ENCODE data around the gene CSMD2. TPM values are rescaled to one million over a fixed set of nuclear protein-coding genes. Genes with fewer than 3 reads are reported as not detected.

The CSMD2 gene
- total RNA-seq, 6 donors from 2014 or later: 0.39 to 1.0 (median 0.52) TPM

GRCh38 chr1:33686551-33686950 lies 478.5 kb downstream of the CSMD2 start:
- no peak for ATAC-seq (ENCODE audit: low FRiP score in 2 of 2)
- Histone ChIP-seq H3K4me3 (no peak overlapping the region), H3K36me3 (no peaks in the 10 kb centered on the region), H3K4me1 (no peaks in the 10 kb centered on the region), H3K27ac (no peak overlapping the region), H3K9me3 (no peaks in the 10 kb centered on the region), H3K27me3 (no peaks in the 10 kb centered on the region)
- TF ChIP-seq EP300 (IDR thresholded peaks at IDR 0.05) (no peak), POLR2A (IDR thresholded peaks at IDR 0.05) (no peak), POLR2AphosphoS5 (IDR thresholded peaks at IDR 0.05) (no peak), CTCF (IDR thresholded peaks at IDR 0.05) (no peak)
- 89% methylated on average over 1 of the region's 1 CpG; no CpG with 5 or more reads in 1 of the 2 donors for WGBS, 2 donors
- DNase-seq: no peak

- DNase-seq (no peak), ATAC-seq (ENCODE audit: low FRiP score in 2 of 2) (no peak)
- Histone ChIP-seq H3K4me1 (no peaks in the 10 kb centered on the region), H3K27ac (no peak overlapping the region), H3K27me3 (no peaks in the 10 kb centered on the region), H3K4me3 (no peak overlapping the region), H3K36me3 (no peaks in the 10 kb centered on the region), H3K9me3 (no peaks in the 10 kb centered on the region)
- TF ChIP-seq POLR2AphosphoS5 (IDR thresholded peaks at IDR 0.05) (no peak), POLR2A (IDR thresholded peaks at IDR 0.05) (no peak), CTCF (IDR thresholded peaks at IDR 0.05) (no peak), EP300 (IDR thresholded peaks at IDR 0.05) (no peak)
- 52 to 55% methylated on average over 5 of the region's 5 CpGs for WGBS, 2 donors
Measured at GRCh38 chr1:33685256-33685655, 479.8 kb downstream of the CSMD2 start.

GRCh38 chr1:33684396-33685179 lies 480.4 kb downstream of the CSMD2 start:
- Histone ChIP-seq H3K27ac (no peak overlapping the region), H3K4me3 (no peak overlapping the region), H3K4me1 (no peaks in the 10 kb centered on the region), H3K9me3 (no peaks in the 10 kb centered on the region), H3K27me3 (no peaks in the 10 kb centered on the region), H3K36me3 (no peaks in the 10 kb centered on the region)
- 71 to 78% methylated on average over 9 of the region's 9 CpGs for WGBS, 2 donors
- DNase-seq: no peak
- no peak for ATAC-seq (ENCODE audit: low FRiP score in 2 of 2)
- no peak for TF ChIP-seq EP300 (IDR thresholded peaks at IDR 0.05)
- no peak for TF ChIP-seq POLR2AphosphoS5 (IDR thresholded peaks at IDR 0.05)
- no peak for TF ChIP-seq CTCF (IDR thresholded peaks at IDR 0.05)
- no peak for TF ChIP-seq POLR2A (IDR thresholded peaks at IDR 0.05)

- 56 to 80% methylated on average over 1 to 2 of the region's 2 CpGs for WGBS, 2 donors
- H3K4me3 ChIP-seq: no peak overlapping the region
- no peak for TF ChIP-seq EP300 (IDR thresholded peaks at IDR 0.05)
- TF ChIP-seq POLR2AphosphoS5 (IDR thresholded peaks at IDR 0.05): no peak
- TF ChIP-seq CTCF (IDR thresholded peaks at IDR 0.05): no peak
- no peak for TF ChIP-seq POLR2A (IDR thresholded peaks at IDR 0.05)
- H3K27me3 ChIP-seq: no peaks in the 10 kb centered on the region
- H3K4me1 ChIP-seq: no peaks in the 10 kb centered on the region
- H3K27ac ChIP-seq: no peak overlapping the region
- no peak for ATAC-seq (ENCODE audit: low FRiP score in 2 of 2)
- H3K36me3 ChIP-seq: no peaks in the 10 kb centered on the region
- no peak for DNase-seq
- no peaks in the 10 kb centered on the region for H3K9me3 ChIP-seq
Measured at GRCh38 chr1:33683913-33684312, 481.1 kb downstream of the CSMD2 start.

- Histone ChIP-seq H3K4me3 (no peak overlapping the region), H3K9me3 (no peaks in the 10 kb centered on the region), H3K27me3 (no peaks in the 10 kb centered on the region), H3K4me1 (no peaks in the 10 kb centered on the region), H3K36me3 (no peaks in the 10 kb centered on the region), H3K27ac (no peak overlapping the region)
- DNase-seq: no peak
- 92 to 93% methylated on average over 2 of the region's 2 CpGs for WGBS, 2 donors
- TF ChIP-seq POLR2AphosphoS5 (IDR thresholded peaks at IDR 0.05) (no peak), EP300 (IDR thresholded peaks at IDR 0.05) (no peak), POLR2A (IDR thresholded peaks at IDR 0.05) (no peak), CTCF (IDR thresholded peaks at IDR 0.05) (no peak)
- no peak for ATAC-seq (ENCODE audit: low FRiP score in 2 of 2)
Measured at GRCh38 chr1:33682371-33682770, 482.7 kb downstream of the CSMD2 start.

All from upper lobe of left lung (tissue), 6 donors.